NOMO-1 treated with DMSO at 0.1 percent for 48 hours (cell line): Measurements from ENCODE around the gene CADM2.

Experiments used
- DNase-seq: peaks from one replicate; lab custom pipeline; 2025; ENCODE audit not compliant: unreplicated experiment; lab: John Stamatoyannopoulos, UW

Gene CADM2

DNA sequence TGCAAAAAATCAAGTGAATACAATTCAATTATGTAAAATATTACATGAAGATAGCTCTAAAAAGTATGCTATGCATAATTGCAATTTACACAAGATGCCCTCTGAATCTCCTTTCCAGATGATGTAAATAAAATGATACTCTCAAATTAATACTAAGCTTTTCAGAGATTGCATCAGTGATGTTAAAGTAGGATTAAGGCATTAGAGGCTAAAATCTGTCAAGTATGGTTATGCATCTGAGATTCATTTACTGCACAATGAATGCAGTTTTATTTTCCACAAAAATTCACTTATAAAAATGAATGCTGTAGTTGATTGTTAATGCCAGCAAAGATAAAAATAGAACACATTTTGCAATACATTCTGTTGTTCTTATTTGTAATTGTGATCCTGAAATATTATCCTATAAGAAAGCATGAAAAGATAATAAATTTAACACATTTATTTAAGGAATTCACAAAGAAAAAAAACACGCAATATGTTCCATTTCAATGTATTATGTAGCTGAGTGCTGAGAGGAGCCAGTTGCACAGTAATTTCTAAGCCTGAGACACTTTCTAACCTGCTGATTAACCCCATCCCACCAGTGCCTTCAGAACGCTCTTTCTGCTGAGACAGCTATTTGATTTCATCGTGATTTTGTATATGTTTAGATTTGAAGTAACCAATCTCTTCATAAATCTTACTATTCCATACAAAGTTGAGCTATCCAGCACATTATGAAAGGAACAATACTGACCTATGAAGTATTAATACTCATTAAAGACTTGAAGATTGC lies 224.4 kb downstream of the CADM2 start:
- DNase-seq = no peak

DNA sequence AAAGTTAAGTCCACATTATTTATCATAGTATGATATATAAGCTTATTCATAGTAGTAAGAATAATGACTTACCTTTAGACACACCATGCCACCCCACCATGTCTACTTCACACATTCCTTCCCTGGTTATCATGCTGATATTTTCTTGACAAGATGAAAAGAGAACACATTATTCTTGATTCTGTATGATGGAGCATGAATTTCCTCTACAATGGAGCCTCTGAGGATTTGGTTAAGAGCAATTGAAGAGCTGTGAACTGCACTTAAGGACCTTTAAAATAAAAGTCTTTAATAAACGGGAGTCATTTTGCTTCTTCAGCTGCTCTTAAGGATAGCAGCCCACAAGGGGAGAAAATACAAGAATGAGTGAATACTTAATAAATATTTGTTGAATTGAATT lies 226.7 kb downstream of the CADM2 start:
- no peak for DNase-seq

DNA sequence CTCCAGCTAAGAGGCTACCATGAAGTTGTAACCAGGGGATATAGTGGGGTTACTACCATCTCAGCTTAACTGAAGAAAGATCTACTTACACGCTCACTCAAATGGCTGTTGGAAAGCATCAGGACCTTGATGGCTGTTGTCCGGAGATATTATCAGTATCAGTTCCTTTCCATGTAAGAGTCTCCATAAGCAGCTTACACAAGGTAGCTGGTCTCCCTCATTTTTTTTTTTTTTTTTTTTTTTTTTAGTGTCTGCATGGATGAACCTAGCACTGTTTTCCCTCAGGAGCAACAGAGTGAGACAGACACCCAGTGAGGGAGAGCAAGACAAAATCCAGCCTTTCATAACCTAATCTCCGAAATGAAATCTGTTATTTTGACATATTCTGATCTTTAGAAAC lies 230.9 kb downstream of the CADM2 start:
- no peak for DNase-seq

DNA sequence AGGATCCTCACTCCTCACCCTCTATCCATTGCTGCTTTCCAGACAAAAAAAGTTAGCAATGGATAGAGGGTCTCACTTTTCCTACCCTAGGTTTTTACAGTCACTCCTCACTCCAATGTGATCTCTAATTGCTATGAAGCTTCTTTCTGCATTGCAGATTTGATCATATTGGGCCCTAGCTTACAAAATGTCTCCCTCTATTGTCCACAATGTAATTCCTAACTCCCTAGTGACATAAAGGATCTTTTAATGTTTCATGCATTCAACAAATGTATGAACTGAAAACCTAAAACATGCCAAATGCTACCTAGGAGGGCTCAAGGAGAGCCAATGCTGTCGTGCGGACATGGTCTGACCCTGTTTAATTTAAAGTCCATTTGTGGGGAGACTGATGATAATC lies 234.8 kb downstream of the CADM2 start:
- no peak for DNase-seq

DNA sequence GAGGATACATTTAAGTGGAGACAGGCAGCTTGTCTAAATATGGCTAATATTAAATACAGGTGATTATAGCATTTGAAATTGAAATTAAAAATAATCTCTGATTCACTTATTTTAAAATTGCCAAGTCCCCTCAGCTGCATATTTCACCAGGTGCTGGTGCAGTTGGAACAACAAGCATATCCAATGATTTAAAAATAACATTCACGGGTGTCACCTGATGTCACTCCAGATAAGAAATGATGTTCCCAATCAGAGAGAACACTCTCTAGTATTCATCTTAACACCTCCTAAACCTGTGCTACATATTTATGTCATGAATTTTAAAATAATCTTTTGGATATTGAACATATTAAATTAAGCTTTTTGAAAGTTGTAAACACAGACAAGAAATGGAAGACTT lies 249.9 kb downstream of the CADM2 start:
- no peak for DNase-seq

DNA sequence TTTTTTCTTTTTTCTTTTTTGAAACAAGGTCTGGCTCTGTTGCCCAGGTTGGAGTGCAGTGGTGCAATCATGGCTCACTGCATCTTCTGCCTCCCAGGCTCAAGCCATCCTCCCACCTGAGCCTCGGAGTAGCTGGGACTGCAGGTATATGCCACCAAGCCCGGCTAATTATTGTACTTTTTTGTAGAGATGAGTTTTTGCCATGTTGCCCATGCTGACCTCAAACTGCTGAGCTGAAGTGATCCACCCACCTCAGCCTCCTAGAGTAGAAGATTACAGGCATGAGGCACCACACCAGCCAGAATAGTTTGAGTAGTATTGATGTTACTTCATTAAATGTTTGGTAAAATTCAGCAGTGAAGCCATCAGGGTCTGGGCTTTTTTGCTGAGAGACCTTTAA lies 251.8 kb downstream of the CADM2 start:
- DNase-seq = no peak

DNA sequence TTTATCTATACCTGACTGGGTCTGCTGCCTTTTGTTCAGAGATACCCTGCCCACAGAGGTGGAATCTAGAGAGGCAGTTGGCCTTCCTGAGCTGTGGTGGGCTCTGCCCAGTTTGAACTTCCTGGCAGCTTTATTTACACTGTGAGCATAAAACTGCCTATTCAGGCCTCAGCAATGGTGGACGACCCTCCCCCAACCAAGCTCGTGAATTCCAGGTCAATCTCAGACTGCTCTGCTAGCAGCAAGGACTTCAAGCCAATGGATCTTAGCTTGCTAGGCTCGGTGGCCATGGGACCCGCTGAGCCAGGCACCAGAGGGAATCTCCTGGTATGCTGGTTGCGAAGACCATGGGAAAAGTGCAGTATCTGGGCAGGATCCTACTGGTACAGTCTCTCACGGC lies 270.2 kb downstream of the CADM2 start:
- DNase-seq = no peak

DNA sequence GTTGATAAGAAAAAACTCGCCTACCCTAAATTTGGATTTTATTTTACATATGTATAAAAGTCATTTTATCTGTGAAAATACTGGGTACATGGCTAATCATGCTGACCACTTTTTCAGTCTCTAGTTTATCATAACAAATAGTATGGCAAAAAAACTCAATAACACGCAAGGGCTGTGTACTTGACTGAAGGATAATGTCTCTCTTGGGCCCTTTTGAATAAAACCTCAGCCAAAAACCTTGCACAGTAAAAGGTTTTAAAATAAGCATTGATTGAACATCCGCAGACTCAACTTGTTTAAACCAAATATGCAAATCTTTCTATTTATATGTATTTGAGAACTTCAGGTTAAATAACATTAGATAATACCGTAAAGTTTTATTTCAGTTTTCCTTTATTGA lies 285.3 kb downstream of the CADM2 start:
- no peak for DNase-seq

DNA sequence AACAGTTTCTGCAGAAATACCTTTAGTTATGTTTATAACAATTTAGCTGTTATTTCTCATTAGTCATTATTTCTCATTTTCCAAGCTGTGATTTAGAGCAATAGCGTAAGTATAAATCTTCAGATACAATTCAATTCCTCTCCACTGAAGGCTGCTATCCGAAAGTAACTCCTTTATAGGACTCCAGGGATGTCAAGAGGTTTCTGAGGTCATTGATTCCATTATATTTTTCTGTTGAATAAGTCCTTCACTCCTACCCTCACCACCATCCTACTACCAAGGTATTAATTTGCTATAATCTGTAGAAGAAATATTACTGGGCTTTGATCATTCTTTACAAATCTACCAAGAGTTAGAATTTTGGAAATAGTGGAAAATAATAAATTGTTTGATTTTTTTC lies 285.7 kb downstream of the CADM2 start:
- DNase-seq = no peak

DNA sequence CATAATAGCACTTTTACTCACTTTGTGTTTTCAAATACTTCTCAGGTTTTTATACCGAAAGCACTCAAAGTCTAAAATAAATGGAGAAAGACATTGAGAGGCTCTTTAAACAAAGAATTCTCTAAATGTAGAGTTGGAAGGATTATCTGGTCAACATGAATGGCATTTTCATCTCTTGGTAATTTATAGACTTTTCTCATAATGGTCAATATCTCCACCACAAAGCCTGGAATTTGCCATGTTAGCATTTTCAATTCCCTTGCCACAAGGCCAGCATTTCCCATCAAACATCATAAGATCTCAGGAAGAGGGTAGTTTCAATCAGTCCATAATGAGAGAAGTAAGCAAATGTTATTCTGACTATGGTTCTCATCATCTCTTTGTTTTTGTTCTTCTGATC lies 293.0 kb downstream of the CADM2 start:
- DNase-seq = no peak

DNA sequence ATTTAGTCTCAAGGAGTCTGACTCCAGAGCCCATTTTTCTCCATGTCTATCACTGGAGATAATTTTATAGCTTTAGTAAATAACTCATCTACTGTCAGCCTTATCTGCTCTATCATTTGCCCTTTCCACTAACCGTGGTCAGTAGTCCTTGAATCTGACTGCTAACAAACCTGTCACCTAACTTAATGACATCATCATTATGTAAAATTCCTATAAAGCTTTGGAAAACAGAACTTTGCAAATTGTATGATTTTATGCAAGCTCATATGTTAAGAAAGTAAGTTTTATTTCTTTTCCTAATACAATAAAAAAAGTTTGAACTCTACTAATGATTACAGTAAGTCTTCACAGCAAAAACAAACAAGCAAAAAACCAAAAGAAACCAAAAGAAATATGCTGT lies 293.9 kb downstream of the CADM2 start:
- DNase-seq = no peak

DNA sequence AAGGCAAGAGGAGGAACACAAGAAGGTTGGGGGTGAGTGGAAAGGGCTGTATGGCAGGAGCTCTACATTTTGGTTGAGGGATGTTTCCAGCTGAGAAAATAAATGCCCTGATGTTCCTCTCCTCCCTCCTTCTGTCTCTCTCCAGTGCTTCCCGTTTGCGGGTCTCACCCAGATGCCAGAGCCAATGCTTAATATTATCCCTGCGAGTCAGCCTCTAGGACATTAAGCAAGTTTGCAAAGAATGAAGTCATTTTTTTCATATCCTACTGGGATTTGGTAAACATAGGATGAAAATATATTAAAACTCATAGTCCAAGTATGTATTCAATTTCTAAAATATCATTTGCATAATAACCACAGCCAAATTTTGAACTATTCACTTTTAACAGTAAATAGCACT lies 295.9 kb downstream of the CADM2 start:
- no peak for DNase-seq

DNA sequence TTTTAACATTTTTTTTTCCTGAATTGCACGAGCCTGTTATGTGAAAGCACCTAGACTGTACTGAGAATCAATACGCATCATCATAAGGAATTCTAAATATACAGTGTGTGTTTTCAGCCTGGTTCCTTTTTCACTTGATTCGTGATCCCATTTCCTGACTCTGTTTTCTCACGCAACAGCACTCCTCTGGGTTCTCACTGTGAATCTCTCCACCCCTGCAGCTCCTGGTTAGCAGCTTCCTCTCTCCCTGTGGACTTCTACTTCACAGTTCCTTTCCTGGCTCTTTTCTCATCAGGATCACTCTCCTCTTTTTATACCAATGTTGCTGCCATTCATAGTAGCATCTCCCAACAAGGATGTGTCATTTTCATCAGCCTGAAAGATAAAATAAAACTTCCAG lies 297.2 kb downstream of the CADM2 start:
- DNase-seq = no peak

DNA sequence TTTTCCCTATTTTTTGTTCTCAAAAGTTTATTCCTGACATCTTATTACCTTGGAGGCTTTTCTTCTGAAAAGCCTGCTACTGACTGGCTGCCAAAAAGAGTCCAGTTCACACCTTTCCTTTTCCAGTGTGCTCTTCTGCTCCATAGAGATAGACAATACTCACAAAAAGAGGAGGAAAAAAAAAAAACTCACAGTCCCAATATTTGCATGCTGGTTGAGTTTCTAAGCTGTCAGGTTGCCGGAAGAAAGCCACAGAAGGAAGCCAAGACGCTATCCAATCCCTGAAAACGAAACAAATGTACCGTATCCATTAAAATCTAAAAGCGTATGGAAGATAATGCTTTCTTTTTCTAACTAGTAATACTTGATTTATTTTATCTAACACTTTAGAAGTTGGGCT lies 299.5 kb downstream of the CADM2 start:
- no peak for DNase-seq

DNA sequence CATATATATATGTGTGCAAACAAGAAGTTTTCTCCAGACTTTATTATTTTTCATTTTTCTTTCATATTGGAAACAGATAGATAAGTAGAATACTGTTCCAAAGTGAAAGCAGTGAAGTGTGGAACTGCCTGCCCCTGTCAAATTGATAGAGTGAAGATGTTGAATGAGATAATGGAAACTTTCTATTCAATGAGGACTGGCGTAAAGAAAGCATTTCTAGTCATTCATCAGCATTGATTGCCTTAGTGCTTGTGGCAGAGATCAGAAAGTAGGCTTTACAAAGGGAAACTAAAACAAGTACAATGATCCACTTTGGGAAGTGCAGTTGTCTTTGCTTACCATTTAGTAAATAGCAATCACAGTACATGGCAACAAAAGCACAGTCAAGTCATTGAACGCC lies 300.0 kb downstream of the CADM2 start:
- no peak for DNase-seq

DNA sequence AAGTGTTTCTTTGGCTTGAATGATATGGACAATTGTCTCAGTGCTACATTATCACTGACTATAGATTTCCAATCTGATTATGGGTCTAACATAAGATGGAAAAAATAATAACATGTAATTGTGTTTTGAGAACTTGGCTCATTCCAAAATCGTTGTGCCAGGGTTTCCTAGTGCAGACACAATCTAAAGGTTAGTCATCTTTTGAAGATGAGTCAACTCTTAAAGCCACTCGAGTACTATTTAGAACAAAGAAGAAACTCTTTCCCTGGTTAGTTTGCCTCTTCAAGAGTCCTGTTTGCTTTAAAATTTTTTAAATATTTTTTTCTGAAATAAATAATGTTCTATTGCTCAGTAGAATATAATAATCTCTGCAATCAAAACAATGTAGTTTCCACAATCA lies 301.0 kb downstream of the CADM2 start:
- no peak for DNase-seq

DNA sequence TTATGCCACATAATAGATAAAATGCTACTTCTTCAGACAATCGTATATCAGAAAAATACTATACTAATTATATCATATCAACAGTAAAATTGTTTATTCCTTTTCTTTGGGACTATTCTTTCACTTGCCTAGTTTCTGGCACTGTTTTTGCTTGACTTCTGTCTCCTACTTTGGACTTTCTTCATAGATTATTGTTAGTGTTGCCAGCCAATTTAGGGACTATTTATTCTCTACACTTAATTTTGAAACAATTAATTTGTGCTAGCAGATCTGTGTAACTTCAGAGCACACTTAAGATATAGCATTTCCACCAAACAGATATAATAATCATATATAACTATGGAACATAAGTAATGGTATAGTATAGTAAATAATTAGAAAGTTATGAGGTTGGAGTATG lies 305.6 kb downstream of the CADM2 start:
- no peak for DNase-seq

DNA sequence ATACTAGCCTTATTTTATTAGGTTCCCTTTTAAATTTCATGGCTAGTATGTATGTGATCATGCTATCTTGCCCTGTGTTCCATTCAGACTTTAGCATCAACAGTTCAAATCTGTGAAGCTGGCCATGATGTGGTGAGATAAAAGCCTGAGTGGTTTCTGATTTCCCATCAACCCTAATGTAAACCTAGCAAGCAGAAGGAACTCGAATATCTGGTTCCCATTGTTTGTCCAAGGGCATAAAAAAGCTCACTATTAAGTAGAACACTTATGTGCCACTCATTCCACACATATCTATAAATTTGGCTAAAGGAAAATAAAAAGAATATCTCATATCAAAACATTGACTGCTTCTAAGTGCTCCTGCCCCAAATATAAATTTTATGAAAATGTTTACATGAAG lies 311.7 kb downstream of the CADM2 start:
- DNase-seq = no peak

DNA sequence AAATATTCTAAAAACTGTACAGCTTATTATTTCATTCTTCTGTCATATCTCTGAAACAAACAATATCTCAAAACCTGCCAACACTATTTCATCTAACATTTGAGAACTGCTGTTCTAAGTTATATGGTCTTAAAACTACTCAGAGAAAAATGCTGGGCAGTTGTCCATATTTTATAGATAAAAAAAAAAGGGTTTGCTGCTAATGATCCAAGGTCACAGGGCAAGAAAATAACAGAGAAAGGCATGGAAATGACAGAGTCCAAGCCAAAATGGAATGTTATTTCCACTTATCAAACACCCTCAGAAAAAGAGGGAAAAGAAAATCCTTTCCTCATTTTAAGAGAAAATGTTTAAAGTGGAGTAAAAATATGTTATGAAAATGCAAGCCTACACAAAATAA lies 313.1 kb downstream of the CADM2 start:
- no peak for DNase-seq

DNA sequence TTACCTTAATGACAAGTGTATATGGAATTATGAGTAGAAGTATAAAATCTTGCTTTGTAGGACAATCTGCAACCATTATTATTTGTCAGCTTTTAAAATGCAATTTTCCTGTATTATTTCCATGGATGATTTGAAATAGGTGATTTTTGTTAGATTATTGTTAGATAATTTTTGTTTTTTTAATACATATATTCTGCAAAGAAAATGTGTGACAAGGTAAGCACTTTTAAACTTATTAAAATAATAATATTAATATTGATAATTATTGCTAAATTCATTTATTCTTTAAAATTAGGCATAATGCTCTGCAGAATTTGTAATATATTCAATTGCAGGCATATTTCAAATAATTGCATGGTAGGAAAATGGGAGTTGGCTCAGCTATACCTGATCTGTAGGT lies 329.5 kb downstream of the CADM2 start:
- DNase-seq = no peak

DNA sequence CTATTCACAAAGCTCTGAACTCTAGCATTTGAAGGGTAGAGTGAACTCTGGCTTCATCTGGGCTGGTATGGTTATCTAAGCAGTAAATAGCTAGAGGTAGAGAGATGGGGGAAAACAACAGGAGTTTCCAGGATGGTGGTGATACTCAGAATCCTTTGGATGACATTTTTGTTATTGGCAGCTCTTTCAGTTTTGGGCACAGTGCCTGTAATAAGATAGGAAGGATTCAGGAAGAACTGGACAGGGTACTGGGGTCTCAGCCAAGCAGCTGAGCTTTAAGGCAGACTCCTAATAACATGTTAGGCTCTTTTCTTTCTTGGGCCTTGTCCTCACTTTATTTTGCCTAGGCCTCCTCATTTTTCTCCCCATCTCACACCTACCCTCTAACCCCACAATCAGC lies 338.5 kb downstream of the CADM2 start:
- DNase-seq = no peak

DNA sequence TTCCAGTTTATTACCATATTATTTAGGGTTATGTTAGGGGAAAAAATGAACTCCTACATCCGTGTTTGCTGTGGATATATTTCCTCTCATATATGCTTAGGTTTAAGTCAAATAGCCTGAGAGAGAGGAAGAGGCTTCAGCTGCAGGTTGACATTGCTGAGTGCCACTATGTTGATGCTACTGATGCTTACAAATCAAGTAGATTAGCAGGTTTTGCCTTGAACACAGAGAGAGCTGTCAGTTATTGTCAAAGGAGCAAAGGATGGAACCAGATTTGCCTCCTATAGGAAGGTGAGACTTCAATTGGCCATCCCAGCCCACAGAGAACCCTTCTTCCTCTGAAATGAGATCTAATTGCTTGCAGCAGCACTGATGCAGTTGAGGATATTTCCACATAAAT lies 339.2 kb downstream of the CADM2 start:
- DNase-seq = no peak

DNA sequence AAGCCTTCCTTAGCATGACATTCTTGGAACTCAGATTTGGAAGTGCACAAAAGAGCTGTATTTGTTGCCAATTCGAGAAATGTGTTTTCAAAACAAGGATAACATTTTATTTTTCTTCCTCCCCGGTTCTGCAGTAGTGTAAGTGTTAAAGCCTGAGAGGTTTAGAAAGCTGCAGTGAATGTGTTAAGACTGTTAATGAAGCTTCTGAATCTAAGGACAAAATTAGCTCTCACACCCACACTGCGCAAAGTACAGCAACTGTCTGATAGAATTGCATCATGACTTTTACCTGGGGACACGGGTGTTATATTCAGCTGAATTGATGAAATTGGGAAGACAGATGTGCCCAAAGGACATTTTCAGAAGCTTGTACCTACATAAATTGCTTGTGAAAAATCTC lies 344.4 kb downstream of the CADM2 start:
- no peak for DNase-seq
